Lower leg skin (tissue), 4 donors: ENCODE data around the gene FAM221B. TPM values are rescaled to one million over a fixed set of nuclear protein-coding genes. Genes with fewer than 3 reads are reported as not detected.

Source experiments
- DNase-seq, 2 donors: peaks; one replicate each; pipeline ENCODE4 v3.0.0-alpha.2; 2019; ENCODE audit warnings: low spot score in 2 of 2
- H3K4me3 ChIP-seq: fragments of 200-600 bp; sonication (generic); 2 replicates; pipeline ENCODE4 v1.5.1; 2017; ENCODE audit warnings: mild to moderate bottlenecking, low read depth; ENCODE audit not compliant: poor library complexity, severe bottlenecking
- CTCF ChIP-seq, 3 donors: fragments of 450-650 bp; IDR thresholded peaks; one replicate each; pipeline ENCODE4 v1.5.1; 2016; ENCODE audit warnings: antibody characterized with exemption in 3 of 3, mild to moderate bottlenecking in 3 of 3, moderate library complexity in 2 of 3
- POLR2A ChIP-seq, 2 donors: fragments of 450-650 bp; IDR thresholded peaks; one replicate each; pipeline ENCODE4 v1.6.1; 2016 to 2017; ENCODE audit warnings: antibody characterized with exemption in 2 of 2, mild to moderate bottlenecking in 1 of 2, moderate library complexity in 1 of 2
- WGBS, 2 donors: methylation state at CpG; one replicate each; pipeline ENCODE4 v1.1.5; 2018; 5-methylcytosine and 5-hydroxymethylcytosine counted together
- intact Hi-C: fragments of 100-400 bp; cut with DNase I; formaldehyde crosslinking; loops from one replicate; pipeline ENCODE4 v1.15.0; 2023; ENCODE audit warnings: low total_unique reads
- total RNA-seq, 4 donors: library from RNA; depleted of rRNA; stranded (reverse); fragments of >200 nt; gene quantifications; one replicate each; pipeline ENCODE4 v1.1.0, GENCODE V29; 2016

The FAM221B gene
- total RNA-seq: not detected

GRCh38 chr9:35828716-35829083 is at the start of gene FAM221B:
Gene FAM221B, minus strand, starts transcription at chr9:35828732. Its CDS starts 2,571 bp downstream, at chr9:35826161.
- intact Hi-C loops: no loop called here
- DNase-seq: peak in 1 of 2 donors; percentile 91
- TF ChIP-seq CTCF (IDR thresholded peaks at IDR 0.05) (no peak), POLR2A (IDR thresholded peaks at IDR 0.05) (no peak)
- peak within 1 kb of the TSS; percentile 44 for H3K4me3 ChIP-seq
- WGBS, 2 donors: 4 to 5% methylated on average over 18 to 21 of the region's 21 CpGs

- TF ChIP-seq POLR2A (IDR thresholded peaks at IDR 0.05) (no peak), CTCF (IDR thresholded peaks at IDR 0.05) (no peak)
- 75 to 78% methylated on average over 3 of the region's 3 CpGs for WGBS, 2 donors
- no peak overlapping the region for H3K4me3 ChIP-seq
- intact Hi-C loops: loop anchor here (10.0 kb wide), 1 partner anchor 728 kb away; no protein-coding TSS in a partner anchor
- no peak for DNase-seq
Measured at GRCh38 chr9:35872505-35872904, 44.0 kb upstream of the FAM221B start.

GRCh38 chr9:35871545-35871944 is 43.0 kb upstream of the FAM221B start:
- intact Hi-C loops: loop anchor here (10.0 kb wide), 1 partner anchor 727 kb away; no protein-coding TSS in a partner anchor
- H3K4me3 ChIP-seq: no peak overlapping the region
- 45 to 50% methylated on average over 3 of the region's 3 CpGs for WGBS, 2 donors
- DNase-seq: peak in 1 of 2 donors; percentile 15
- TF ChIP-seq CTCF (IDR thresholded peaks at IDR 0.05) (no peak), POLR2A (IDR thresholded peaks at IDR 0.05) (no peak)

- H3K4me3 ChIP-seq: no peak within 1 kb of the TSS
- WGBS, 2 donors: 90 to 92% methylated on average over 8 of the region's 8 CpGs
- TF ChIP-seq POLR2A (IDR thresholded peaks at IDR 0.05) (no peak), CTCF (IDR thresholded peaks at IDR 0.05) (no peak)
- peak in 1 of 2 donors; percentile 4 for DNase-seq
- intact Hi-C loops: loop anchor here (10.0 kb wide), 1 partner anchor 726 kb away; no protein-coding TSS in a partner anchor
Measured at GRCh38 chr9:35870351-35870923, 41.9 kb upstream of the FAM221B start, which contains the start of gene OR13J1. Gene OR13J1, minus strand, starts transcription at chr9:35870401. Its CDS starts 0 bp downstream, at chr9:35870401.

- TF ChIP-seq POLR2A (IDR thresholded peaks at IDR 0.05) (no peak), CTCF (IDR thresholded peaks at IDR 0.05) (no peak)
- DNase-seq: peak in 1 of 2 donors; percentile 10
- intact Hi-C loops: loop anchor here (10.0 kb wide), 1 partner anchor 725 kb away; no protein-coding TSS in a partner anchor
- no peak overlapping the region for H3K4me3 ChIP-seq
- 78 to 84% methylated on average over 16 to 17 of the region's 19 CpGs for WGBS, 2 donors
Measured at GRCh38 chr9:35869621-35870216, 41.2 kb upstream of the FAM221B start.
